ENCODE results near the gene PHLPP1. TPM values are rescaled to one million over a fixed set of nuclear protein-coding genes. Genes with fewer than 3 reads are reported as not detected.
A peak's percentile ranks its signal among the peaks of the same experiment; 100 is the strongest.

Gene PHLPP1
- total and polyA plus RNA-seq, 8 donors = 2.1 to 77.0 (median 12.5) TPM

DNA sequence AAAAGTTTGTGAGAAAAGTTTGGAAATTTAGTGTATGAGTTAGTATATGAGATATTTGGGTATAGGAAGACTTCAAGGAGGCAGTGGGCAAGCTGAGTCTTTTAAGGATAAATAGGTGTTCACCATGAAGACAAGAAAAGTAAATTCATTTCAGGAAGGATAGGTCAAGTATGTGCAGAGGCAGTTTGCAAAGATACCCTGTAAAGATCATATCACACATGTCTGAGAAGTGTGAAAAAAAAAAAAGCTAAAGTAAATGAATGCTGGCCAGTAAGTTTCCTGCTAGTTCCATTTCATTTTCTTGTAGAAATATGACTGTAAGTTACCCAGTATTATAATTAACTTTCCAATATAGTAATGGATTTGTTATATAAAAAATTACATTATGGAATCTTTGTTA lies 131.0 kb downstream of the PHLPP1 start:
- H3K9me3 ChIP-seq = no peaks in the 10 kb centered on the region
- no peak overlapping the region for H3K27ac ChIP-seq
- intact Hi-C loops (cut with DNase I; ENCODE audit: low total_unique reads) = no loop called here
- peaks cover 0 to 7% (median 3%) of the 10 kb centered on the region in 4 donors for H3K4me1 ChIP-seq
- H3K4me3 ChIP-seq = no peak overlapping the region
- no peak for TF ChIP-seq POLR2A (IDR thresholded peaks at IDR 0.05)
- TF ChIP-seq CTCF (IDR thresholded peaks at IDR 0.05) = no peak
- no peak for DNase-seq
- no peaks in the 10 kb centered on the region for H3K27me3 ChIP-seq
- no peaks in the 10 kb centered on the region for H3K36me3 ChIP-seq

GRCh38 chr18:62847081-62847480 lies 131.7 kb downstream of the PHLPP1 start:
- intact Hi-C loops (cut with DNase I; ENCODE audit: low total_unique reads) = no loop called here
- TF ChIP-seq CTCF (IDR thresholded peaks at IDR 0.05) (no peak), POLR2AphosphoS5 (IDR thresholded peaks at IDR 0.05) (no peak), POLR2A (IDR thresholded peaks at IDR 0.05) (no peak), EP300 (IDR thresholded peaks at IDR 0.05) (no peak)
- DNase-seq = no peak
- no peaks in the 10 kb centered on the region for H3K9me3 ChIP-seq
- WGBS, 5 donors = 73 to 85% (median 78%) methylated on average over 4 of the region's 4 CpGs
- H3K4me1 ChIP-seq = peaks cover 0 to 8% (median 4%) of the 10 kb centered on the region in 4 donors
- H3K27ac ChIP-seq = no peak overlapping the region
- H3K4me3 ChIP-seq = no peak overlapping the region
- H3K27me3 ChIP-seq = no peaks in the 10 kb centered on the region
- H3K36me3 ChIP-seq = no peaks in the 10 kb centered on the region

GRCh38 chr18:62848946-62849345 lies 133.6 kb downstream of the PHLPP1 start:
- TF ChIP-seq CTCF (IDR thresholded peaks at IDR 0.05) = no peak
- TF ChIP-seq POLR2A (IDR thresholded peaks at IDR 0.05) = no peak
- TF ChIP-seq EP300 (IDR thresholded peaks at IDR 0.05) = no peak
- TF ChIP-seq POLR2AphosphoS5 (IDR thresholded peaks at IDR 0.05) = no peak
- no peaks in the 10 kb centered on the region for H3K36me3 ChIP-seq
- 95 to 100% (median 97%) methylated on average over 1 of the region's 1 CpG for WGBS, 5 donors
- DNase-seq = no peak
- peaks cover 0 to 8% (median 4%) of the 10 kb centered on the region in 4 donors for H3K4me1 ChIP-seq
- no peaks in the 10 kb centered on the region for H3K27me3 ChIP-seq
- H3K9me3 ChIP-seq = no peaks in the 10 kb centered on the region
- no peak overlapping the region for H3K27ac ChIP-seq
- intact Hi-C loops (cut with DNase I; ENCODE audit: low total_unique reads) = no loop called here
- no peak overlapping the region for H3K4me3 ChIP-seq

- intact Hi-C loops (cut with DNase I; ENCODE audit: low total_unique reads) = no loop called here
- TF ChIP-seq CTCF (IDR thresholded peaks at IDR 0.05) (no peak), POLR2AphosphoS5 (IDR thresholded peaks at IDR 0.05) (no peak), POLR2A (IDR thresholded peaks at IDR 0.05) (no peak), EP300 (IDR thresholded peaks at IDR 0.05) (no peak)
- 78 to 85% (median 83%) methylated on average over 7 of the region's 7 CpGs for WGBS, 5 donors
These were observed 135.4 kb downstream of the PHLPP1 start for GRCh38 chr18:62850619-62851306.

More at GRCh38 chr18:62850619-62851306, 135.4 kb downstream of the PHLPP1 start:
- H3K4me3 ChIP-seq = no peak overlapping the region
- H3K9me3 ChIP-seq = no peaks in the 10 kb centered on the region
- H3K36me3 ChIP-seq = no peaks in the 10 kb centered on the region
- peaks cover 0 to 8% (median 4%) of the 10 kb centered on the region in 4 donors for H3K4me1 ChIP-seq
- H3K27me3 ChIP-seq = no peaks in the 10 kb centered on the region
- no peak for DNase-seq
- peak overlapping the region in 1 of 5 donors; percentile 44 for H3K27ac ChIP-seq

Data from stomach (tissue), 9 donors.